Neuronal stem cell (in vitro differentiated cells): ENCODE results near the gene SPECC1.

ENCODE experiments used
- DNase-seq: peaks from one replicate; pipeline ENCODE4 v3.0.0-alpha.2; 2013; ENCODE audit warnings: low spot score
- H2AFZ ChIP-seq: one replicate; pipeline ENCODE4 v1.6.1; 2013; ENCODE audit warnings: mild to moderate bottlenecking, low read length, inconsistent platforms
- H2AK5ac ChIP-seq: 2 replicates; pipeline ENCODE4 v1.6.1; 2013; ENCODE audit warnings: low read depth, mild to moderate bottlenecking, inconsistent platforms, low read length, moderate library complexity, mixed read lengths
- H2BK120ac ChIP-seq: 2 replicates; pipeline ENCODE4 v1.6.1; 2013; ENCODE audit warnings: low read depth, mild to moderate bottlenecking, inconsistent platforms, low read length, moderate library complexity, mixed read lengths
- H2BK12ac ChIP-seq: one replicate; pipeline ENCODE4 v1.6.1; 2013; ENCODE audit warnings: low read length, inconsistent platforms
- H2BK15ac ChIP-seq: 2 replicates; pipeline ENCODE4 v1.6.1; 2013; ENCODE audit warnings: mild to moderate bottlenecking, low read length, inconsistent platforms, mixed read lengths
- H2BK5ac ChIP-seq: one replicate; pipeline ENCODE4 v1.6.1; 2013; ENCODE audit warnings: inconsistent platforms, mild to moderate bottlenecking, low read length, moderate library complexity
- H3K14ac ChIP-seq: one replicate; pipeline ENCODE4 v1.6.1; 2013; ENCODE audit warnings: low read length, inconsistent platforms
- H3K18ac ChIP-seq: 2 replicates; pipeline ENCODE4 v1.6.1; 2013; ENCODE audit warnings: low read length, inconsistent platforms
- H3K23ac ChIP-seq: 2 replicates; pipeline ENCODE4 v1.6.1; 2013; ENCODE audit warnings: low read depth, mild to moderate bottlenecking, mixed read lengths, low read length, inconsistent platforms; ENCODE audit not compliant: poor library complexity
- H3K27ac ChIP-seq: replicated peaks from 3 replicates; pipeline ENCODE4 v1.5.1; 2013; ENCODE audit warnings: low read length, inconsistent platforms
- H3K27me3 ChIP-seq, 3 experiments: 2 replicates each; pipeline ENCODE4 v1.6.1; 2013; ENCODE audit warnings: low read length in 3 of 3, mild to moderate bottlenecking in 2 of 3, inconsistent platforms in 1 of 3, low read depth in 1 of 3, mixed read lengths in 1 of 3, moderate library complexity in 1 of 3; ENCODE audit not compliant: control insufficient read depth in 3 of 3, insufficient read depth in 3 of 3
- H3K36me3 ChIP-seq, 2 donors: replicated peaks in 1 of 2; 2 replicates each; pipeline ENCODE4 v1.6.1; 2013; ENCODE audit warnings: low read length in 2 of 2; ENCODE audit not compliant: control insufficient read depth in 2 of 2, insufficient read depth in 2 of 2
- H3K4ac ChIP-seq: 2 replicates; pipeline ENCODE4 v1.6.1; 2013; ENCODE audit warnings: inconsistent platforms, mild to moderate bottlenecking, low read length, moderate library complexity
- H3K4me1 ChIP-seq, 2 donors: 1 replicate in 1 of 2; 2 replicates in 1 of 2; pipeline ENCODE4 v1.6.1; 2013; ENCODE audit warnings: low read length in 2 of 2, low read depth in 1 of 2; ENCODE audit not compliant: control insufficient read depth in 2 of 2, insufficient read depth in 1 of 2
- H3K4me2 ChIP-seq: one replicate; pipeline ENCODE4 v1.6.1; 2013; ENCODE audit warnings: mild to moderate bottlenecking, low read length, inconsistent platforms; ENCODE audit not compliant: insufficient read depth, poor library complexity, severe bottlenecking
- H3K4me3 ChIP-seq, 2 donors: 2 replicates each; pipeline ENCODE4 v1.5.1; 2013; ENCODE audit warnings: low read length in 2 of 2, mild to moderate bottlenecking in 2 of 2, inconsistent platforms in 1 of 2, moderate library complexity in 1 of 2
- H3K79me1 ChIP-seq: one replicate; pipeline ENCODE4 v1.6.1; 2013; ENCODE audit warnings: low read depth, mild to moderate bottlenecking, inconsistent platforms, low read length, moderate library complexity
- H3K9ac ChIP-seq: one replicate; pipeline ENCODE4 v1.6.1; 2013; ENCODE audit warnings: mild to moderate bottlenecking, low read depth, low read length, inconsistent platforms; ENCODE audit not compliant: poor library complexity
- H3K9me3 ChIP-seq, 2 donors: replicated peaks in 1 of 2; 2 replicates each; pipeline versions ENCODE3 to v1.6.1; 2013; ENCODE audit warnings: low read length in 2 of 2, mild to moderate bottlenecking in 2 of 2, inconsistent platforms in 1 of 2, low read depth in 1 of 2, mixed read lengths in 1 of 2, moderate library complexity in 1 of 2; ENCODE audit not compliant: control insufficient read depth in 2 of 2, insufficient read depth in 1 of 2
- H4K8ac ChIP-seq: one replicate; pipeline ENCODE4 v1.6.1; 2013; ENCODE audit warnings: low read depth, mild to moderate bottlenecking, inconsistent platforms, low read length, moderate library complexity
- H4K91ac ChIP-seq: one replicate; pipeline ENCODE4 v1.6.1; 2013; ENCODE audit warnings: low read length, low read depth, mild to moderate bottlenecking, inconsistent platforms; ENCODE audit not compliant: poor library complexity
- WGBS, 2 donors: extraction: QIAGEN DNeasy Blood & Tissue Kit; methylation state at CpG; one replicate each; pipeline ENCODE4 v1.1.7; 2013; ENCODE audit warnings: missing lambda C conversion rate in 2 of 2, mixed read lengths in 1 of 2; ENCODE audit not compliant: insufficient read length in 2 of 2, insufficient replicate concordance in 1 of 2; ENCODE audit errors: extremely low coverage in 2 of 2; 5-methylcytosine and 5-hydroxymethylcytosine counted together

Gene SPECC1

GRCh38 chr17:20028443-20028842, 19.3 kb downstream of the SPECC1 start:
- no peaks in the 10 kb centered on the region for H3K36me3 ChIP-seq
- no peak overlapping the region for H2BK120ac ChIP-seq
- H3K23ac ChIP-seq: no peak overlapping the region
- no peak for DNase-seq
- H2BK15ac ChIP-seq: no peak overlapping the region
- H3K79me1 ChIP-seq: no peaks in the 10 kb centered on the region
- H3K9me3 ChIP-seq: no peaks in the 10 kb centered on the region
- H3K4me2 ChIP-seq: no peak overlapping the region
- H3K4ac ChIP-seq: no peak overlapping the region
- no peak overlapping the region for H3K27ac ChIP-seq
- H2AK5ac ChIP-seq: no peak overlapping the region
- no peak overlapping the region for H4K91ac ChIP-seq
- no peak overlapping the region for H2BK12ac ChIP-seq
- no peak overlapping the region for H2AFZ ChIP-seq
- H3K9ac ChIP-seq: no peak overlapping the region
- H2BK5ac ChIP-seq: no peak overlapping the region
- H3K4me1 ChIP-seq: no peaks in the 10 kb centered on the region
- H4K8ac ChIP-seq: no peak overlapping the region
- no peak overlapping the region for H3K14ac ChIP-seq
- H3K4me3 ChIP-seq: no peak overlapping the region
- no CpG with 5 or more reads among the region's 3 CpGs for WGBS, 2 donors
- H3K18ac ChIP-seq: no peak overlapping the region
- peaks cover 0 to 21% (median 0%) of the 10 kb centered on the region in 3 experiments for H3K27me3 ChIP-seq

GRCh38 chr17:20032636-20033035, 23.5 kb downstream of the SPECC1 start:
- Histone ChIP-seq H3K4me1 (no peaks in the 10 kb centered on the region), H2BK12ac (no peak overlapping the region), H2BK120ac (no peak overlapping the region), H3K9me3 (no peaks in the 10 kb centered on the region), H3K4me2 (no peak overlapping the region), H2BK5ac (no peak overlapping the region), H3K23ac (no peak overlapping the region), H3K14ac (no peak overlapping the region), H3K27ac (no peak overlapping the region), H2AFZ (no peak overlapping the region), H2AK5ac (no peak overlapping the region), H4K8ac (no peak overlapping the region), H3K18ac (no peak overlapping the region), H3K9ac (no peak overlapping the region), H3K36me3 (no peaks in the 10 kb centered on the region), H3K4ac (no peak overlapping the region), H3K27me3 (no peaks in the 10 kb centered on the region), H3K79me1 (no peaks in the 10 kb centered on the region), H2BK15ac (no peak overlapping the region), H3K4me3 (no peak overlapping the region), H4K91ac (no peak overlapping the region)
- no peak for DNase-seq
- WGBS, 2 donors: no CpG with 5 or more reads among the region's 7 CpGs

- Histone ChIP-seq H3K27me3 (no peaks in the 10 kb centered on the region), H3K9ac (no peak overlapping the region), H3K14ac (no peak overlapping the region), H3K18ac (no peak overlapping the region), H3K9me3 (no peaks in the 10 kb centered on the region), H3K4me2 (no peak overlapping the region), H4K91ac (no peak overlapping the region), H2AK5ac (no peak overlapping the region), H4K8ac (no peak overlapping the region), H2BK15ac (no peak overlapping the region), H3K23ac (no peak overlapping the region), H3K36me3 (no peaks in the 10 kb centered on the region), H2BK12ac (no peak overlapping the region), H2AFZ (no peak overlapping the region), H3K4me3 (no peak overlapping the region), H3K27ac (no peak overlapping the region), H3K4me1 (no peaks in the 10 kb centered on the region), H3K79me1 (no peaks in the 10 kb centered on the region), H2BK120ac (no peak overlapping the region), H2BK5ac (no peak overlapping the region), H3K4ac (no peak overlapping the region)
- no peak for DNase-seq
- WGBS, 2 donors: no CpG with 5 or more reads among the region's 3 CpGs
Observed at GRCh38 chr17:20033415-20033814, 24.3 kb downstream of the SPECC1 start.

- Histone ChIP-seq H3K4me3 (no peak overlapping the region), H2BK5ac (no peak overlapping the region), H3K9ac (no peak overlapping the region), H3K27ac (no peak overlapping the region), H3K4me1 (no peaks in the 10 kb centered on the region), H4K91ac (no peak overlapping the region), H3K36me3 (no peaks in the 10 kb centered on the region), H2AK5ac (no peak overlapping the region), H3K14ac (no peak overlapping the region), H3K4ac (no peak overlapping the region), H4K8ac (no peak overlapping the region), H3K23ac (no peak overlapping the region), H2BK120ac (no peak overlapping the region), H3K4me2 (no peak overlapping the region), H2AFZ (no peak overlapping the region), H3K18ac (no peak overlapping the region), H3K27me3 (no peaks in the 10 kb centered on the region), H3K9me3 (no peaks in the 10 kb centered on the region), H2BK15ac (no peak overlapping the region), H3K79me1 (no peaks in the 10 kb centered on the region), H2BK12ac (no peak overlapping the region)
- no CpG with 5 or more reads among the region's 3 CpGs for WGBS, 2 donors
- DNase-seq: no peak
Observed at GRCh38 chr17:20035501-20035900, 26.3 kb downstream of the SPECC1 start.
